Embryonic facial prominence (tissue), 1 donor: Measurements from ENCODE around the gene KIRREL3.
A peak's percentile ranks its signal among the peaks of the same experiment; 100 is the strongest.

Experiments
- DNase-seq: peaks from one replicate; pipeline ENCODE4 v3.0.0-alpha.2; 2016; ENCODE audit errors: extremely low spot score

The KIRREL3 gene

DNA sequence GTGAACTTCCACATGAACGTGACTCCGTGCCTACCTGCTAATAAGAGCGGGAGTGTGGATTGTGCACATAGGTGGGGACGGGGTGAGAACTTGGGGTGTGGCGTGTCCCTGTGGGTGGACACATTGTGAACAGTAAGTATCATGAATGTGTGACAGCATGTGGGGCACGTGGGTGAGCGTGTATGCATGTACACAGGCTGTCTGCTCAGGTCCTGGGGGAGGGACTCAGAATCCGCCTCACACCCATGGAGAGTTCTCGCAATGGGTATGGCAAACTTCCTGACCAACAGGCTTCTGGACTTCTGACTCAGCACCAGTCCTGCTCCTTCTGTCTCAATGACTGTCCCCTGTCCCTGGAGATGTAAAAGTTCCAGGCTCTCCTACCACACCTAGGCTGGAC lies 422.1 kb downstream of the KIRREL3 start:
- no peak for DNase-seq

DNA sequence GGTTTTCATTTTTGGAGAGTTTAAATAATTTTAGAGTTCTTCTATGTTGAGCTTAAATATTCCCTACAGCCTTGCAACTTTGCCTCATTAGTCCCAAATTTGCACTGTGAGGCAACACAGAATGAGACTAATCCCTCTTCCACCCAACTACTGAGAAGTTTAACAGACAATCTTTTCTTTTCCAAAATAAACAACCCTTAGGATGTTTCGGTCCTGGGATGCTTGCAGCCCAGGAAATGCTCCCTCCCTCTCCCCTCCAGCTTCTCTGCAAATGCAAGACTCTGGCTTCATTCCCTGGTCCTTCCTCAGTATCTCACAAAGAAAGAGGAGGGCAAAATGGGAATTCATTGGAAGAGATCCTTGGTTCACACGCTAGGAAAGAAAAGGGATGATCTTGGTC lies 422.5 kb downstream of the KIRREL3 start:
- no peak for DNase-seq

DNA sequence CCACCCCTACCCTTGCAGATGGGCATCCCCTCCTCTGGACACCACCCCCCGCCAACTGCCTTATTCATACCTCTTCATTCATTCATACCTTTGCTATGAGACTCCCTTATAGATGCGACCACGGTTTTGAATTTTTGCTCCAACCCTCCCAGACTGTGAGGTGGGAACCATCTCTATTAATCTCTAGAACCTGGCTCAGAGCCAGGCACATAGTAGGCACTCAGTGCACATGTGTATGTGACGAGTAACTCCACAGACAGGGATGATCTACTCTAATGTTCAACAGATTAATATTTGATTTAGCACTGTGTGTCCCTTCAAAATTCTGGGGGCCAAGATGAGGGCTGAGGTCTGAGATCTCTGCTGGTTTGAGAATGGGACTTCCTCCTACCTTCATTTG lies 424.7 kb downstream of the KIRREL3 start:
- DNase-seq, result no peak

DNA sequence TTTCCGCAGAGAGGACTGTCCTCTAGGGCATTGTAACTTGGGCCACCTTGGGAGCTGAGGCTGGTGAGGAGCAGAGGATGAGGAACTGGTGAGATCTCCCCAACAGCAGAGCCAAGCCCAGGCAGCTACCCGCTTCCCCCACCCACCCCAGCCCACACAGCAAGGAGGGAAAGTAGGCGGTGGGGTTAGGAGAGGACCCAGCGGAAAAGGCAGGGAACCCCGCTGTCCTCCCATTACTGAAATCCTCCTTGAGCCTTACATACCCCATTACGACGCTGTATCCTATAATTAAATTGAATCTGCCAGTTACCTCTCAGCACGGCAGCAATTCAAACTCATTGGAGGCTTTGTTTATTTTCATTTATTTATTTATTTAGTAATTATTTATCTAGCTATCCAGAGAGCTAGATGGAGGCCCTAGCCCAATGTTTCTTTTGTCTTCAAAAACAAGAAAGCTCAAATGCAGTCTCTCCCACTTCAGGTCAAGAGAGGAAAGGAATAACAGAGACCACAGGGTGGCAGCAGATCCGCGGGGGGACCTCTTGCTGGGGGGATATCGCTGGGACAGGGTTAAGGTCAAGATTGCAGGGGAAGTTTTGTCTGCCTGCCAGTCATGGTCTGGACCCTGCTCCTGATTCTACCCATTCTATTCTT lies 427.1 kb downstream of the KIRREL3 start:
- no peak for DNase-seq

DNA sequence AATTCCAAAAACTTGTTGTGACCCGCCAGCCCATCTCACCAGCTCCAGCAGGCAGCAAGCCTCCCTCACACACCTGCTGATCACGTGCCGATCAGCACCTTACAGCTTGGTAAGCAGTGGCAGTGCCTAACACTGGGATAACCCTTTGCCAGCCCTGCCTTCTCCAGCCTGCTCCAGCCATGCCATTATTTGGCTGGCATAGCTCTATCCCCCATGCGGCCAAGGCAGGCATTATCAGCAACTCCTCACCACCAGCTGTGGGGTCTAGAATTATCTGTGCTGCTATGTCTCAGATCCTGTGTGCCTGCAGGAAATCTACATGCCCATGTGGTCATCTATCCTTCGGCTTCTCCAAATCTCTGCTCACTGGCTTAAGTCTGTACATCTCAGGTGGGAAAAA lies 430.1 kb downstream of the KIRREL3 start:
- no peak for DNase-seq

DNA sequence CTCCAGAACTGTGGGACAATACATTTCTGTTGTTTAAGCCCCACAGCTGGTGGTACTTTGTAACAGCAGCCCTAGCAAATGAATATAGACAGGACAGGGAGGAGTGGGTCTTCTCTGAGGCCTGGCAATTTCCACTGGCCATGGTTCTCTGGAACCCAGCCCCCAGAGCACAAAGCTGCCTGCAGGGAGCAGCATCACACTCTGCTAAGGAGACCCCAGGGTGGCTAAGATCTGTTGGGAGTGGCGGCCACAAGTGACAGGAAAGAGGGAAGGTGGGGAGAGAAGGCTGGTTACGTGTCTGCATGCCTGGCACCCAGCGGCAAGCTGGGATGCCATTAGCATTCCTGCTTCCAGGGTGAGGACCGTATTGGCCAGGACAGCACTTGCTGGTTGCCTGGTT lies 433.2 kb downstream of the KIRREL3 start:
- no peak for DNase-seq

DNA sequence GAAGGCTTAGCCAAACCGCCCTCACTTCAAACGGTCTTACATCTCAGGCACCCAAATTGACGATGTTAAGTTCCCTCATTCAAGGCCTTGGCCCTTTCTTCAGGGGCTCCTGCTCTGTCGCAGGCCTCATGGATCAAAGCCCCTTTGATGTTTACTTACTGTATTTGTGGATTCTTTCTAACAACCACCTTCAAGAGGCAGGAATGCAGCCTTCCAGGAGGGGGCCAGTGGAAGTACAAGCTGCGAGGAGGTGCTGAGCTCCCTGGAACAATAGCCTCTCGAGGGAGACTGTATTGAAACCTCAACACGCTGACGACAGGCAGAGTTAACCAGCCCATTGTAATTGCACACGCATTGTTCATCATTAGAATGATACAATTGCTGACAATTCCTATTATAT lies 436.0 kb downstream of the KIRREL3 start:
- no peak for DNase-seq

DNA sequence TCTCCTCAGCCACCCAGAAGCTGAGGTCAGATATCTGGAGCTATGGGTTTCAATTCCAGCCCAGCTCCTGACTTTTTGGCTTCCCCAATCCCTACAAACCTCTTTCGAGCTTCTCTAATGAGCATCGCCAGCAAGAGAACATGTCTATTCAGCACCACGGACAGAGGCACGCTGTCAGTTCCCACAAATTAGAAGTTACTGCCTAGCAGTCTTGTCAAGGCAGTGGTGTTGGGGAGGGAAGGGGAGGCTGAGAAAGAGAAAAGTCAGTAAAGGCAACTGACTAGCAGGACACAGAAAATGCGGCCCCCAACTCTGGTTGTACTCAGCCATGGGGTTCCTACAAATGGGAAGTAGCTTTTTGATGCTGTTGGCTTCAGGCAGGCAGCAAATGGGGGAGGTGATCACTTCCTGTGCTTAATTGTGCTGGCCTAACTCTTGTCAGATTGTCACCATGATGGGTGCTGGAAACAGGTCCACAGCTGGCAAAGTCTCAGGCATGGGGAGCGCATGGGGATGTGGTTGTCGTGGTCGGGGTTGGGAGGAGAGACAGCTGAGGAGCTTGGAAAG lies 439.2 kb downstream of the KIRREL3 start:
- DNase-seq, result peak; percentile 54

DNA sequence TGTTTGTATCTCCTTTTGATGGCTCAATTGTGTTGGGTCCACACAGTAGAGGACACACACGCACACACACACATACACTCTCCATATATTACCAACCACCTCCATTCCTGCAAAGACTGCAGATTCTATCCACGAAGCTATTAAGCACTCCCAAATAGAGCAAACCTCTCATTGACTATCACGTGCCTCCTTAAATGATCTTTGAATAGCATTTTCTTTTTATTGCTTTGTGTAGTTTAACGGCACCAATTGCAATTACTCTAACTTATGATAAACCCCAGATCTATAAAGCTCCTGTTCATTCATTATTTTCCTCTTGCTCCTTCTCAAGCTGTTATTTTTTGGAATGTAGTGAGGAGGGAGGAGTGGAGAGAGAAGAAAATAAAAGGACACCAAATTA lies 440.3 kb downstream of the KIRREL3 start:
- no peak for DNase-seq

DNA sequence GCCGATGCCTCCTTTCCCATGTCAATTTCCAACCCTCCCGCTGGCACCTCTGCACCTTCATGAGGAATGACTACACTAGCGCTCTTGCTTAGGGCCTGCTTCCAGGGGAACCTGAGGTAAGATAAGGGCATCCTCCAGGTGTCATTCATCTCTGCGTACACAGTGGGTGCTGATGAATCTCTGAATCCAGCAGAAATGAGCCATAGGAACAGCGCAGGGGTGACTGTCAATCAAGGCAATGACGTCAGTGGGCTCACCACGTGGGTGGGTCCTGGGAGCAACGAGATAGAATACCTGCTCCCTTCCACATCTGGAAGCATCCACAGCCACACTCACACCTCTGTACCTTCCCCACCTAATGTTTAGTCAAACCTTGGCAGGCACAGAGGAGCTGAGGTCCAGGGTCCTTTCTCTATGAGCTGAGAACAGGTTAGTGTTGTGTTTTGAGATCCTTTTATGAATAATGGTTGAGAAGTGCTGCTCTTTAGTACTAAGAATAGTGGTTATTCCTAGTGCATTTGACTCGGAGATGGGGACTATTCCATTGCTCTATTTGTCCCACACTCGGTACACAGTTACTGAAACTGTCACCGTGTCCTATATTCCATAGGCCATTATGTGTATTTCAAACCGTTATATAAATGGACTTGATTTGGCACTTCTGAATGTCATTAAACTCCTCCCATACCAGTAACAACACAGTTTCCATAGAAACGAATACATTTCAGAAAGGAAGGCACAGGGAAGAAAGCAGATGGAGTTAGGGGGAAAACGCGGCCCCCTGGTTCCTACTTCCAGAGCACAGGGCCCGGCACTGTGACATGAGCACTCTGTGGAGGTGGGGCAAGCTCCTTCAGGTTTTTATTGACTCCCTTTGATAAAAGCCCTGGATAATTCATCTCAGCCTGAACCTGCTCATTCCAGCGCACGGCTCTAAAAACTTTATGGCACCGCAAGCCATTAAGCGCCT lies 451.7 kb downstream of the KIRREL3 start:
- no peak for DNase-seq

DNA sequence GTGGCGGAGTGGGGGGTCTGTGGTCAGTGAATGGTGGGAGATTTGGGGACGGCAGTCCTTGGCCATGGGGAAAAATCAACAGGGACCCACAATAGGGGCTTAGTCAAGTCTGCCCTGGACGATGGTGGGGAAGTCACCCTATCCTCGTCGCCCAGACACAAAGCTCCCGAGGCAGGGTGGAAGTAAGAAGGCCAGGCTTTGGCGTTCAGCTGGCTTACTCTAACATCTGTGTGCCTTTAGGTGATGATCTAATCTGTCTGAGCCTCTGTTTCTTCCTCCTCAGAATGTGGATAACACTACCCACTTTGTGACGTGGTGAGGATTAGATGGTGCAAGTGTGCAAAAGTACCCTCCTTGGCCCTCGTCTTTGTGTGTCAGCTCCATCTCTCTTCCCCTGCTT lies 452.9 kb downstream of the KIRREL3 start:
- DNase-seq, result no peak

DNA sequence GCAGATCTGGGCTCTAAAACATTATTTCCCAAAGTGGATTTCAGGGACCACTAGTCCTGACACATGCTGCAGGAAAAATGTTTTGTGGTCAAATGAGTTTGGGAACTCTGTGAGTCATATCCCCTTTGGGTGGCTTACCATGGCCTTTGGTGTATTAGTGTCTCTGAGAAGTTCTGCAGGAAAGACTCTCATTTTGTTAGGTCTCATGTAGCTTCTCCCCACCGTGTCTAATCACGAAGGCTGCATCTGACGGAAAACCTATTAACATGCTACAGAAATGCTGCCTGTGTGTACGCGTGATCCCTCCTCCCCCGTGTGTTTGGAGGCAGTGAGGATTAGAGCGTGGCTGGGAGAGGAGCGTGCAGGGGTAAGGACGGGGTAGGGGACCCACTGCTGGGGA lies 453.4 kb downstream of the KIRREL3 start:
- DNase-seq, result no peak

DNA sequence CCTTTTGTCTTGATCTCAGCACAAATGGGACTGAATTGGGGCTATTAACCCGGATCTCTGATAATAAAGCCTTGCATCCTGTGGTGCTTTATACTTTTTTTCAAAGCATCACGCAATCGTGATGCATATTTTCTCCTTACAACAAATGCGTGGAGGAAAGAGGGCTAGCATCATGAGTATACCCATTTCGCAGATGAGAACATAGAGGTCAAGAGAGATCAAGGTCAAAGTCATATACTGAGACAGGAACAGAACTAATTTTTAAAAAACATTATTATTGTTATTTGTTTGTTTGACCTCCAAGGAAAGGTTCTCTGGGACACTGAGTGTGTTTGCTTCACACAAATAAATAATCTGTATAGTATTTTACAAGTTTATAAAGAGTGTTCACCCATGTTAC lies 453.9 kb downstream of the KIRREL3 start:
- DNase-seq, result no peak

DNA sequence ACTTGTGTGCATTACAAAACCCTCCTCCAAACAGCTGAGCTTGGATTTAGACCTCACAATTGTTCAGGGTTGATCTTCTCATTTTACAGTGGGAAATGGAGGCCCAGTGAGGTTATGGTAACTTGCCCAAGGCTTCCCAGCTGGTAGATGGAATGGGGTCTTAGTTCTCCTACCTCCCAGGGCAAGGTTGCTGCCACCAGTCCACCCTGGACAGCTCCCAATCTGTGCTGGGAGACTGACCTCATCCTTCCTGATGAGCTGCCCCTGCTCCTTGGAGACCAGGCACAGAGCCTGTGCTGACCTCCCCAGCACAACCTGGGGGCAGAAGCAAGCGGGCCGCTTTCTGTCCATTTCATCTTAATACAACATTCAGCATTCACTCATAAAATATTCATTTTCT lies 454.4 kb downstream of the KIRREL3 start:
- DNase-seq, result no peak

DNA sequence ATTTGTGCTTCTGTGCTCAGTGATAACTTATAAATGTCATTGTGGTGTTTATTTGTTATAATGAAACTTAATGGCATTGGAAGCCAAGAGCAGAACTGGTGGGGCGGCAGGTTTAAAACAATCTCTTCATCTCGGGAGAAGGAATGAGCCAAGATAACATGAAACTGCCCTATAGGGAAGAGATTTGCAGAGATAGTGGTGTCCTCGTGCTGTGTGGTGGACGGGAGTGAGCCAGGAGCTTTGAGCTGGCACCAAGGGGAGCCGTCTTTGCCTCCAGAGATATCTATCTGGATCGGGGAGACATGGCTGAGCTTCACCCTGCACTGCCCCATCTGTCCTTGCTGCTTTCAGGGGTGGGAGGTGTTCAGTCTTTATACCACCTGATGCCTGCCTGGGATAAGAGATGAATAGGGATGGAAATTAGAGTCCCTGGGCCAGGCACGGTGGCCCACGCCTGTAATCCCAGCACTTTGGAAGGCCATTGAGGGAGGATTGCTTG lies 455.5 kb downstream of the KIRREL3 start:
- DNase-seq, result no peak

DNA sequence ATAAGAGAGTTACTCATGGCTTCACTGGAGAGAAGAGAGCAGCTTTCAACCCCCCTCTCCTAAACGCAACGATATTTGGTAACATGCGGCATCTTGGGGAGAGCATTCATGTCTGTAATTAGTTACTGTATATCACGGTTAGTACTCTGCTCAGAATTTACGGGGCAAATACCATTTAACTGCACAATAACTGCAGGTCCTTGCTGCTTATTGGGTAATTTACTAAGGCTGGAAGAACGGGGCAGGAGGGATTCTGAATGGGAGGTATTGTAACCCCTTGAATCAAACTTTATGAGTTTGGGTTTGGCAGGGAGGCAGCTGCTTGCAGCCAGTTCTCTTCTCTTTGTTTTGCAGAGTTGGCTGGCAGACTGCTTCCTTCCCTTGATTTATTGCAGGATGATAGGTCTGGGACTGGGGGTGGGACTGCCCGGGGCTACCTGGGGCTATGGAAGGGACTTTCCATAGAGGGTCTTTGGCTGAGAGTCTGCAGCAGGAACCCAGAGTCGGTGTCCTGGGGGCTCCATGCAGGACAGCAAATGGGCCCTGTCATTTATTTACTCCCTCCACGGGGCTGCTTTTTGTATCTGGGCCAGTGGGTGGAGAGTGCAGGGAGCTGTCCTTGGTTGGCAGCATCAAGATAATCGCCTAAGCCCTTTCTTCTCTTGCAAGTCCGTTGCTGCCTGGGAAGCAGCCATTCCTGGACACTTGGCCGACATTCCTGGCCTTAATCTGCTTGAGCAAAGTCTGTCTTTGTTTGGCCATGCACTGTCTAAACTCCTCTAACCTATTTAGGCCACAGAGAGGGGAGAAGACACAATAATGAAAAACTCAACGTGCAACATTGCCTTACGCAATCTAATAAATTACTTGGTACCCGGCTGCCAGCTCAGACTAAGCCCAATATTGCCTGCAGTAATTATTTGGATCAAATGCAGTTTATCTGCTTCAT lies 456.2 kb downstream of the KIRREL3 start:
- DNase-seq, result no peak

DNA sequence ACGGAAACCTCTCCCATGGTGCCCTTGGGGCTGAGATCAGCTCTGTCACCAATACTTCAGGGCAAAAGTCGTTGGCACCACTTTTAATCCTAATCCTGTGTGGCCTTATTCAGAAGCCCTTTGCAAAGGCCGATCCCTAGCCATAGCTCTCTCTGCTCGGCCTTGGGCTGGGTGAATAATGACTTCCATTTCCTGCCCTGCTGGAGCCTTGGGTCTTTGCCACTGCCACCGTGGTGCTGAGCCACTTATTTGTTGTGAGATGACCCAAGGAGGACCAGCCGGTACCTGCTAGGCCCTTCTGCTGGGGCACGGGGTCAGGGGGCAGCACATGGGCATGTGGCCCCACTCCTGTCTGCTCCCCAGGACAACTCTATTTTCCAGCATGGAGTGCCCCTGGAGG lies 456.9 kb downstream of the KIRREL3 start:
- no peak for DNase-seq

DNA sequence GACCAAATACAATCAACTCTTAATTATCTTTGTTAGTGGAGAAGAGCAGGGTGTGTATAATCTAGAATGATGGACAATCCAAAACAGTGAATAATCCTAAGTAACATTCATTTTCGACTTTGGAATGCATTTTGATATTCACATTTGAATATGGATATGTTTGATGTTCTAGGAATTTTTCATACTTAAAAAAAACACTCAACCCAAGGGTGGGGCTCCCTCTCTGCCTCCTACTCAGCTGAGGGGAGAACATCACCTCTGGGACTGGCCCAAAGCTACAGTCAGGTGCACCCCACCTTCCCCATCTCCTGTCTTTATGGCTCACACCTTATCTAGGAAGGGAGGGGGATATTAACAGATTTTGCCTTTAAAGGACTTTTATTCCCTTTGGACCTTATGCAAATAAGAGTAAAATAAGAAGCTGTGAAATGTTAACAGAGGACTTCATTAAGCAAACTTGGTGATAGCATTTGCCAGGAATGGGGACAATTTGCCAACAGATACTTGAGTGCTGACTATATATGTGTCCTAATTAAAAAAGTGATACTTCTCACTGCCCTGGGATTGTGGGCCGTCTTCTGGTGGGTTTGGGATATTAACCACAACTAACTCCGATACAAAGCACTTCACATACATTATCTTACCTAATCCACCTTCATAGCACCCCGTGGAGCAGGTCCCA lies 458.1 kb downstream of the KIRREL3 start:
- DNase-seq, result no peak

DNA sequence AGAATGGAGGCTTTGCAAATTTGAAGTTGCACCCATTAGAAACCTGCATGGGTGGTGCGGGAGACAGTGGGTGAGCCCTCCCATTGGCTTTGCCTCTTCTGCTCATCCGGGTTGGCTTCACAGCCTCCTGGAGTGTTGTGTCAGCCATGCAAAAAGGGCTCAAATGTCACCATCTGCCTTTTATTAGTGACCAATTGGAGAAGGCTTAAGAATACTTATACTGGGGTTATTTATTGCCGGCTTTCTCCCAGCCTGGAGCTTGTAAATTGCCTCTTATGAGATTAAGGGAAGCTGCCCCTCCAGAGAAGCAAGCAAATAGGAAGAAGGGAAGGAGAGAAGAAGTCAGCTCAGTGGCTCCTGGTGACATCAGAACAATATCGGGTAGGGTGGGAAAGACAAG lies 462.5 kb downstream of the KIRREL3 start:
- DNase-seq, result no peak

DNA sequence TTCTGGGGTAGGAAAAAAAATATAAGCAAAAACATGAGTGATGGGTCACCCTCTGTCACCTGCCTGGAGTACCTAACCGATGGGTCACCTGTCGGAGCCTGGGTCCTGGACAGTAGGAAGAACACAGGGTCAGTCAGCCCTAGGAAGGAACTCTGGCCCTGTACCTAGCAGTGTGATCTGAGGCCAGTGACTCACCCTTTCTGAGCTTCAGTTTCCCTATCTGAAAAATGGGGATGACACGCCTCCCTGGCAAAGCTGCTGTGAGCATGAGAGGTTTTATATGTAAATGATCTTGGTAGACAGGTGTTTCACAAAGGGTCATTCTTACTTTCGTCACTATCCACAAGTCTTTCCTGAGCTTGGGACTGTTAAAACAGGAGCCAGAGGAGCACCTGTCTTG lies 463.1 kb downstream of the KIRREL3 start:
- DNase-seq, result no peak
